ENCODE results near the gene P4HA1.

- no peak for TF ChIP-seq ISL1 (CRISPR knock-in tag; IDR thresholded peaks at IDR 0.05)
- no peak for TF ChIP-seq ZC3H10 (CRISPR knock-in tag; IDR thresholded peaks at IDR 0.05)
- no peak for TF ChIP-seq ZFP30 (CRISPR knock-in tag; IDR thresholded peaks at IDR 0.05)
- no peak for TF ChIP-seq CREB5 (CRISPR knock-in tag; IDR thresholded peaks at IDR 0.05; ENCODE audit: low read depth)
- TF ChIP-seq BACH2 (CRISPR knock-in tag; IDR thresholded peaks at IDR 0.05; ENCODE audit: borderline replicate concordance): no peak
- no peak for TF ChIP-seq ARNTL (CRISPR knock-in tag; IDR thresholded peaks at IDR 0.05; ENCODE audit: borderline replicate concordance, low read depth)
- no peak for TF ChIP-seq TOX (CRISPR knock-in tag; IDR thresholded peaks at IDR 0.05; ENCODE audit: borderline replicate concordance)
Measured at GRCh38 chr10:73141603-73142002, 44.9 kb upstream of the P4HA1 start.

All from SK-N-SH treated with all-trans-retinoic acid at 6 μM for 48 hours (cell line).